ENCODE data around the gene SEPTIN10. TPM values are rescaled to one million over a fixed set of nuclear protein-coding genes. Genes with fewer than 3 reads are reported as not detected.

The SEPTIN10 gene
- total RNA-seq, 1 donor from 2014 or later, result 90.8 TPM

DNA sequence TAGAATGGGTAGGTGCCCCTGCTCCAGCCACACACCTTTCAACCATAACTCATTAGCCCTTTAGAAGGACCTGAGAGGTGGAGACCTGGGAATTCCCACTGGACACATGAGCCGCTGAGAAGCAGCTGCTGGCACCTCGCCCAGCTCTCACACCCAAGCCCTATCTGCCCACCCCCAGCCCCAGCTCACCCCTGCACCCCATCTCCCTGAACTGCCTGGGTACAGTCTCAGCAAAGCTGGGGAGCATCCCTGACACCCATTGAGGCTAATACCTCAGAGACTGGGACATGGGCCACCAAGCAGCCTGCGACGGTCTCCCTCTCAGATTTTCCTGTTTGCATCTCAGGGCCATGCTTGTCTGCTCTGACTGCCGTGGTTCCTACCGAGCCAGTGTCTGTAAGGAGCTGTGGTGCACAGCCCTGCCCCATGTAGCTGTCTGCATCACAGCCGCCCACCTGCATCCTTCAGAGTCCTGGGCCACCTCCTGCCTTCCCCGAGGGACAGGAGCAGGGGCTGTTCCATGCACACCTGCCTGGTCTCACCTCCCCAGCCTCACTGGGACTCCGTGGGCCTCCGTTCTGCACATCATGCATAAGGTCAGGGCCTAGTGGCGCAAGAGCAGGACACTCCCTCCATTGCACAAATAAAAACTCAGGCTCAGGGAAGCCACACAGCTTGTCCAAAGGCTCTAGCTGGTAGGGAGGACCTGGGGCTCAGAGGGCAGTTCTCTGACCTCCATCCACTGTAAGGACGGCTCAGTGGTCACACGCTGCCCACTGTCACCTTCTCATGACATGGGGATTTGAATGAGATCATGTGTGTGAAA, 90.0 kb downstream of the SEPTIN10 start:
- H3K4me1 Mint-ChIP-seq (ENCODE audit: low read depth, unreplicated experiment), result peaks cover 1% of the 10 kb centered on the region
- no peaks in the 10 kb centered on the region for H3K4me1 ChIP-seq (ENCODE audit: insufficient read depth, low read length)
- H3K4me3 ChIP-seq (ENCODE audit: insufficient read depth, low read depth, low read length), result no peak overlapping the region
- DNase-seq (ENCODE audit: low read depth) (no peak), FAIRE-seq (no peak)
- peaks cover 4% of the 10 kb centered on the region for H3K27me3 ChIP-seq (ENCODE audit: insufficient read depth, low read length)
- H2AFZ ChIP-seq (ENCODE audit: low read depth, low read length), result no peak overlapping the region
- H3K9me3 Mint-ChIP-seq (ENCODE audit: unreplicated experiment), result no peaks in the 10 kb centered on the region
- no peak overlapping the region for H3K27ac Mint-ChIP-seq (ENCODE audit: unreplicated experiment)
- no peaks in the 10 kb centered on the region for H4K20me1 ChIP-seq (ENCODE audit: insufficient read depth, low read length)
- H3K9ac ChIP-seq (ENCODE audit: low read length), result no peak overlapping the region
- no peaks in the 10 kb centered on the region for H3K36me3 ChIP-seq (ENCODE audit: insufficient read depth, low read length)
- H3K4me2 ChIP-seq (ENCODE audit: low read length), result no peak overlapping the region
- no peaks in the 10 kb centered on the region for H3K79me2 ChIP-seq (ENCODE audit: insufficient read depth, low read length)
- H3K27ac ChIP-seq (ENCODE audit: low read depth, low read length), result no peak overlapping the region
- H3K36me3 Mint-ChIP-seq (ENCODE audit: low read depth, unreplicated experiment), result no peaks in the 10 kb centered on the region
- TF ChIP-seq CTCF (IDR thresholded peaks at IDR 0.05; ENCODE audit: insufficient read depth, low read depth, low read length) (no peak), EZH2 (IDR thresholded peaks at IDR 0.05; ENCODE audit: insufficient read depth, low read length) (no peak)
- H3K4me3 Mint-ChIP-seq (ENCODE audit: unreplicated experiment), result no peak overlapping the region
- H3K27me3 Mint-ChIP-seq (ENCODE audit: low read depth, unreplicated experiment), result peaks cover 15% of the 10 kb centered on the region
- H3K9me3 ChIP-seq (ENCODE audit: insufficient read depth, low read depth, low read length), result no peaks in the 10 kb centered on the region

GRCh38 chr2:109523121-109523520, 90.6 kb downstream of the SEPTIN10 start:
- no peaks in the 10 kb centered on the region for H3K9me3 Mint-ChIP-seq (ENCODE audit: unreplicated experiment)

More at GRCh38 chr2:109523121-109523520, 90.6 kb downstream of the SEPTIN10 start:
- no peak for TF ChIP-seq CTCF (IDR thresholded peaks at IDR 0.05; ENCODE audit: insufficient read depth, low read depth, low read length)
- TF ChIP-seq EZH2 (IDR thresholded peaks at IDR 0.05; ENCODE audit: insufficient read depth, low read length), result no peak
- Histone ChIP-seq H2AFZ (ENCODE audit: low read depth, low read length) (no peak overlapping the region), H3K4me1 (ENCODE audit: insufficient read depth, low read length) (no peaks in the 10 kb centered on the region), H3K4me2 (ENCODE audit: low read length) (no peak overlapping the region), H3K9ac (ENCODE audit: low read length) (no peak overlapping the region), H3K27me3 (ENCODE audit: insufficient read depth, low read length) (peaks cover 4% of the 10 kb centered on the region), H3K27ac (ENCODE audit: low read depth, low read length) (no peak overlapping the region), H3K4me3 (ENCODE audit: insufficient read depth, low read depth, low read length) (no peak overlapping the region), H3K9me3 (ENCODE audit: insufficient read depth, low read depth, low read length) (no peaks in the 10 kb centered on the region), H4K20me1 (ENCODE audit: insufficient read depth, low read length) (no peaks in the 10 kb centered on the region), H3K79me2 (ENCODE audit: insufficient read depth, low read length) (no peaks in the 10 kb centered on the region), H3K36me3 (ENCODE audit: insufficient read depth, low read length) (no peaks in the 10 kb centered on the region)
- FAIRE-seq (no peak), DNase-seq (ENCODE audit: low read depth) (no peak)
- no peaks in the 10 kb centered on the region for H3K36me3 Mint-ChIP-seq (ENCODE audit: low read depth, unreplicated experiment)
- peaks cover 21% of the 10 kb centered on the region for H3K27me3 Mint-ChIP-seq (ENCODE audit: low read depth, unreplicated experiment)
- H3K4me1 Mint-ChIP-seq (ENCODE audit: low read depth, unreplicated experiment), result peaks cover 1% of the 10 kb centered on the region
- H3K4me3 Mint-ChIP-seq (ENCODE audit: unreplicated experiment), result no peak overlapping the region
- no peak overlapping the region for H3K27ac Mint-ChIP-seq (ENCODE audit: unreplicated experiment)

All from astrocyte (in vitro differentiated cells and primary cell).